NB4 (cell line): ENCODE measurements around the gene RPS21.

Source experiments
- DNase-seq: peaks from one replicate; pipeline ENCODE4 v3.0.0; 2010; ENCODE audit warnings: low read depth
- H3K4me3 ChIP-seq: one replicate; pipeline ENCODE4 v1.5.1; 2011; ENCODE audit warnings: mild to moderate bottlenecking, low read depth, low read length, moderate library complexity
- MAX ChIP-seq: IDR thresholded peaks from 2 replicates; pipeline ENCODE4 v1.6.1; 2011; ENCODE audit warnings: low read depth, low read length
- MYC ChIP-seq: IDR thresholded peaks from 2 replicates; pipeline ENCODE4 v1.6.1; 2011; ENCODE audit warnings: low read depth, low read length
- POLR2A ChIP-seq: IDR thresholded peaks from 2 replicates; pipeline ENCODE4 v1.6.1; 2011; ENCODE audit warnings: mild to moderate bottlenecking; ENCODE audit not compliant: insufficient read length; ENCODE audit errors: extremely low read depth
- TF ChIP-seq, protein P1 (sequence below): IDR thresholded peaks from one replicate; pipeline ENCODE4 v1.5.1; 2012; ENCODE audit warnings: low read depth, low read length

Gene RPS21

DNA sequence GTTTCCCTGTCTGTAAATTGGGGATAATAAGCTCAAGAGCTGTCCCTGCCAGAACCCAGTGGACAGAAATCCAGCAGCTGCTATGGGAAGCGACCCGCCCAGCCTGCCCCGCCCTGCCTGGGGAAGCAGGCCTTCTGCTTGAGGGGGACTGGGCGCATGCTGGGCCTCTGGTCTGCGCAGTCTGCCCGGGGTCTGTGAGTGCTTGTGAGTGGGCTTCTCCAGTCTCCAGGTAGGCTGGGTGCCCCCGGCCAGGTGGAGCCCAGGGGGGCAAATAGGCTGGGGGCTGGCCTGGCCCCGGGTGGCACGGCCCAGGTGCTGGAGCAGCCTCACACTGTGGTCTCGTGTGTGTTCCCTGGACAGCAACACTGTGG, 41.1 kb downstream of the RPS21 start:
- DNase-seq, result no peak
- H3K4me3 ChIP-seq, result no peak overlapping the region
- TF ChIP-seq POLR2A (no peak), MAX (no peak), MYC (no peak)
- TF ChIP-seq, protein P1, sequence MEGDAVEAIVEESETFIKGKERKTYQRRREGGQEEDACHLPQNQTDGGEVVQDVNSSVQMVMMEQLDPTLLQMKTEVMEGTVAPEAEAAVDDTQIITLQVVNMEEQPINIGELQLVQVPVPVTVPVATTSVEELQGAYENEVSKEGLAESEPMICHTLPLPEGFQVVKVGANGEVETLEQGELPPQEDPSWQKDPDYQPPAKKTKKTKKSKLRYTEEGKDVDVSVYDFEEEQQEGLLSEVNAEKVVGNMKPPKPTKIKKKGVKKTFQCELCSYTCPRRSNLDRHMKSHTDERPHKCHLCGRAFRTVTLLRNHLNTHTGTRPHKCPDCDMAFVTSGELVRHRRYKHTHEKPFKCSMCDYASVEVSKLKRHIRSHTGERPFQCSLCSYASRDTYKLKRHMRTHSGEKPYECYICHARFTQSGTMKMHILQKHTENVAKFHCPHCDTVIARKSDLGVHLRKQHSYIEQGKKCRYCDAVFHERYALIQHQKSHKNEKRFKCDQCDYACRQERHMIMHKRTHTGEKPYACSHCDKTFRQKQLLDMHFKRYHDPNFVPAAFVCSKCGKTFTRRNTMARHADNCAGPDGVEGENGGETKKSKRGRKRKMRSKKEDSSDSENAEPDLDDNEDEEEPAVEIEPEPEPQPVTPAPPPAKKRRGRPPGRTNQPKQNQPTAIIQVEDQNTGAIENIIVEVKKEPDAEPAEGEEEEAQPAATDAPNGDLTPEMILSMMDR, result no peak

- no peak overlapping the region for H3K4me3 ChIP-seq
- DNase-seq, result no peak
- TF ChIP-seq POLR2A (no peak), MYC (no peak), MAX (no peak)
- TF ChIP-seq, protein P1, result no peak
These were observed 41.7 kb downstream of the RPS21 start for GRCh38 chr20:62428396-62429295.

GRCh38 chr20:62429455-62430310, 42.8 kb downstream of the RPS21 start:
- no peak for DNase-seq
- H3K4me3 ChIP-seq, result no peak overlapping the region
- TF ChIP-seq, protein P1, result no peak
- no peak for TF ChIP-seq POLR2A
- no peak for TF ChIP-seq MYC
- no peak for TF ChIP-seq MAX

GRCh38 chr20:62430311-62430853, 43.5 kb downstream of the RPS21 start:
- no peak overlapping the region for H3K4me3 ChIP-seq
- no peak for DNase-seq
- TF ChIP-seq, protein P1, result no peak
- TF ChIP-seq MYC, result no peak
- no peak for TF ChIP-seq MAX
- TF ChIP-seq POLR2A, result no peak

GRCh38 chr20:62430866-62431447, 44.1 kb downstream of the RPS21 start:
- TF ChIP-seq MYC, result no peak
- no peak for TF ChIP-seq MAX
- TF ChIP-seq POLR2A, result no peak
- TF ChIP-seq, protein P1, result no peak
- no peak for DNase-seq
- H3K4me3 ChIP-seq, result no peak overlapping the region
